CD14-positive monocyte (primary cell): ENCODE results near the gene IL2RG. TPM values are rescaled to one million over a fixed set of nuclear protein-coding genes. Genes with fewer than 3 reads are reported as not detected.
A peak's percentile ranks its signal among the peaks of the same experiment; 100 is the strongest.

ENCODE experiments used
- DNase-seq, 3 donors: peaks; one replicate each; pipeline ENCODE4 v3.0.0-alpha.2; 2011 to 2022
- H2AFZ ChIP-seq: 2 replicates; pipeline ENCODE4 v1.6.0; 2012; ENCODE audit warnings: mild to moderate bottlenecking, low read depth, low read length, inconsistent platforms; ENCODE audit not compliant: insufficient read depth, poor library complexity, severe bottlenecking
- H3K27ac ChIP-seq, 2 donors: 1 replicate in 1 of 2; 2 replicates in 1 of 2; pipeline ENCODE4 v1.5.1; 2012 to 2013; ENCODE audit warnings: low read length in 2 of 2, control low read depth in 1 of 2, inconsistent platforms in 1 of 2, low read depth in 1 of 2, mild to moderate bottlenecking in 1 of 2
- H3K27me3 ChIP-seq, 2 donors: one replicate each; pipeline versions ENCODE4 v1.6.0 to v1.6.1; 2011 to 2013; ENCODE audit warnings: low read length in 2 of 2; ENCODE audit not compliant: control insufficient read depth in 2 of 2, insufficient read depth in 2 of 2
- H3K36me3 ChIP-seq, 2 donors: replicated peaks in 1 of 2; 1 replicate in 1 of 2; 2 replicates in 1 of 2; pipeline versions ENCODE4 v1.5.1 to v1.6.1; 2012 to 2013; ENCODE audit warnings: low read length in 2 of 2, control low read depth in 1 of 2, inconsistent platforms in 1 of 2, mild to moderate bottlenecking in 1 of 2; ENCODE audit not compliant: insufficient read depth in 2 of 2, control insufficient read depth in 1 of 2
- H3K4me1 ChIP-seq, 2 donors: 1 replicate in 1 of 2; 2 replicates in 1 of 2; pipeline versions ENCODE4 v1.5.1 to v1.6.1; 2012 to 2013; ENCODE audit warnings: low read length in 2 of 2, control low read depth in 1 of 2, inconsistent platforms in 1 of 2, mild to moderate bottlenecking in 1 of 2, moderate library complexity in 1 of 2; ENCODE audit not compliant: insufficient read depth in 2 of 2, control insufficient read depth in 1 of 2
- H3K4me2 ChIP-seq: replicated peaks from 2 replicates; pipeline ENCODE3; 2012; ENCODE audit warnings: low read length, moderate library complexity, mild to moderate bottlenecking; ENCODE audit not compliant: poor library complexity, severe bottlenecking; ENCODE audit errors: extremely low read depth
- H3K4me3 ChIP-seq, 3 experiments: fragments of 200-600 bp in 1 of 3; sonication (generic) in 1 of 3; replicated peaks in 1 of 3; 1 replicate in 2 of 3; 2 replicates in 1 of 3; pipeline ENCODE4 v1.5.1; 2011 to 2013; ENCODE audit warnings: low read length in 3 of 3, mild to moderate bottlenecking in 3 of 3, control low read depth in 2 of 3, low read depth in 2 of 3, inconsistent platforms in 1 of 3, moderate library complexity in 1 of 3
- H3K79me2 ChIP-seq: 2 replicates; pipeline ENCODE4 v1.6.0; 2012; ENCODE audit warnings: mild to moderate bottlenecking, control low read depth, inconsistent platforms, low read length, moderate library complexity; ENCODE audit not compliant: insufficient read depth
- H3K9ac ChIP-seq: 2 replicates; pipeline ENCODE4 v1.6.0; 2017; ENCODE audit warnings: low read length, mild to moderate bottlenecking; ENCODE audit not compliant: insufficient read depth, poor library complexity, severe bottlenecking
- H3K9me3 ChIP-seq, 2 donors: replicated peaks in 1 of 2; 1 replicate in 1 of 2; 2 replicates in 1 of 2; pipeline versions ENCODE4 v1.5.1 to v1.6.1; 2012 to 2013; ENCODE audit warnings: low read length in 2 of 2, control low read depth in 1 of 2; ENCODE audit not compliant: control insufficient read depth in 1 of 2, insufficient read depth in 1 of 2
- H4K20me1 ChIP-seq: 2 replicates; pipeline ENCODE4 v1.6.0; 2012; ENCODE audit warnings: mild to moderate bottlenecking, low read length, control low read depth, moderate library complexity; ENCODE audit not compliant: insufficient read depth
- H3K27ac Mint-ChIP-seq, 7 donors: one replicate each; pipeline ENCODE4 v1.8.0; 2020; ENCODE audit warnings: mild to moderate bottlenecking in 7 of 7, mixed read lengths in 7 of 7, moderate library complexity in 6 of 7, inconsistent platforms in 2 of 7
- H3K27me3 Mint-ChIP-seq, 3 donors: one replicate each; pipeline ENCODE4 v1.8.0; 2021 to 2022; ENCODE audit warnings: low read depth in 3 of 3, mild to moderate bottlenecking in 3 of 3, mixed read lengths in 3 of 3, moderate library complexity in 3 of 3, inconsistent platforms in 1 of 3
- H3K36me3 Mint-ChIP-seq, 2 donors: one replicate each; pipeline ENCODE4 v1.8.0; 2020; ENCODE audit warnings: mixed read lengths in 2 of 2, inconsistent platforms in 1 of 2, mild to moderate bottlenecking in 1 of 2
- H3K4me1 Mint-ChIP-seq: one replicate; pipeline ENCODE4 v1.8.0; 2020; ENCODE audit warnings: mild to moderate bottlenecking, mixed read lengths
- H3K4me3 Mint-ChIP-seq, 2 donors: one replicate each; pipeline ENCODE4 v1.8.0; 2020; ENCODE audit warnings: mild to moderate bottlenecking in 2 of 2, mixed read lengths in 2 of 2, moderate library complexity in 1 of 2
- H3K9me3 Mint-ChIP-seq, 7 donors: one replicate each; pipeline ENCODE4 v1.8.0; 2020 to 2022; ENCODE audit warnings: mixed read lengths in 7 of 7, mild to moderate bottlenecking in 6 of 7, moderate library complexity in 6 of 7, inconsistent platforms in 2 of 7
- WGBS: methylation state at CpG from one replicate; pipeline ENCODE4 v1.1.5; 2013; ENCODE audit warnings: missing lambda C conversion rate; ENCODE audit not compliant: insufficient coverage; 5-methylcytosine and 5-hydroxymethylcytosine counted together
- intact Hi-C, 2 donors: fragments of 100-400 bp; cut with micrococcal nuclease; formaldehyde crosslinking; loops; one replicate each; pipeline versions ENCODE4 v1.15.0 to v1.15.1; 2023
- polyA plus RNA-seq, 3 donors: library from polyadenylated mRNA; depleted of rRNA in 1 of 3; unstranded in 2 of 3; stranded (reverse) in 1 of 3; fragments of 300-500 nt in 2 of 3; fragments of >200 nt in 1 of 3; fragmentation: Illumina TruSeq in 2 of 3; gene quantifications; 1 replicate in 2 of 3; 2 replicates in 1 of 3; pipeline ENCODE4 v1.2.3, GENCODE V29; 2012 to 2021
- TF ChIP-seq, protein P1 (sequence below): fragments of 200-600 bp; IDR thresholded peaks from one replicate; pipeline ENCODE4 v1.8.0; 2022; ENCODE audit warnings: antibody characterized with exemption, mild to moderate bottlenecking

The IL2RG gene
- polyA plus RNA-seq, 3 donors, result 48.3 to 105 (median 94.5) TPM

DNA sequence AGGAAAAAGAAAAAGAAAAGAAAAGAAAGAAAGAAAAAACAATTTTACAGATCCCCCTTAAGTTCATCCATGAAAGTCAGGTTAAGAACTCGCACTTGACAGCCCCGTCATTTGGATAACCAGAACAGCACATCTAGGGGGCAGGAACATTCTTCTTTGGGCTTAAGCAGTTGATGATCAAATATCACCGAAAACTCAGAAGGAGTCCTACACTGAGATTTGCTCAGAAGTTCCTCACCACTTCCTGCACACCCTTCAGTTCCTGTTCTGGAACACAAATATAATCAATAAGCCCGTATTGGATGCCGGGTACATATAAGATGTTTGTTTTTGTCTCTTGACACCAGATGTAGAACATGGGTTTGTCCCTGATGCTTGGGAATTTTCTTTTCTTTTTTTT lies 48.0 kb upstream of the IL2RG start:
- H3K79me2 ChIP-seq, result no peaks in the 10 kb centered on the region
- H3K36me3 ChIP-seq, result peaks cover 11 to 17% of the 10 kb centered on the region in 2 donors
- H3K9ac ChIP-seq, result no peak overlapping the region
- WGBS, result 100% methylated on average over 2 of the region's 5 CpGs
- Mint-ChIP-seq H3K36me3 (peaks cover 18 to 37% of the 10 kb centered on the region in 2 donors), H3K27me3 (peaks cover 0 to 6% (median 0%) of the 10 kb centered on the region in 3 donors), H3K4me3 (no peak overlapping the region), H3K9me3 (peaks cover 0 to 3% (median 0%) of the 10 kb centered on the region in 7 donors), H3K4me1 (peaks cover 22% of the 10 kb centered on the region), H3K27ac (peak overlapping the region in 3 of 7 donors; percentile 3 to 50 (median 15))
- no peak overlapping the region for H3K4me2 ChIP-seq
- TF ChIP-seq, protein P1, sequence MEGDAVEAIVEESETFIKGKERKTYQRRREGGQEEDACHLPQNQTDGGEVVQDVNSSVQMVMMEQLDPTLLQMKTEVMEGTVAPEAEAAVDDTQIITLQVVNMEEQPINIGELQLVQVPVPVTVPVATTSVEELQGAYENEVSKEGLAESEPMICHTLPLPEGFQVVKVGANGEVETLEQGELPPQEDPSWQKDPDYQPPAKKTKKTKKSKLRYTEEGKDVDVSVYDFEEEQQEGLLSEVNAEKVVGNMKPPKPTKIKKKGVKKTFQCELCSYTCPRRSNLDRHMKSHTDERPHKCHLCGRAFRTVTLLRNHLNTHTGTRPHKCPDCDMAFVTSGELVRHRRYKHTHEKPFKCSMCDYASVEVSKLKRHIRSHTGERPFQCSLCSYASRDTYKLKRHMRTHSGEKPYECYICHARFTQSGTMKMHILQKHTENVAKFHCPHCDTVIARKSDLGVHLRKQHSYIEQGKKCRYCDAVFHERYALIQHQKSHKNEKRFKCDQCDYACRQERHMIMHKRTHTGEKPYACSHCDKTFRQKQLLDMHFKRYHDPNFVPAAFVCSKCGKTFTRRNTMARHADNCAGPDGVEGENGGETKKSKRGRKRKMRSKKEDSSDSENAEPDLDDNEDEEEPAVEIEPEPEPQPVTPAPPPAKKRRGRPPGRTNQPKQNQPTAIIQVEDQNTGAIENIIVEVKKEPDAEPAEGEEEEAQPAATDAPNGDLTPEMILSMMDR, result no peak
- intact Hi-C loops, result no loop called here
- DNase-seq, result no peak
- H3K27ac ChIP-seq, result no peak overlapping the region
- H2AFZ ChIP-seq, result no peak overlapping the region
- no peaks in the 10 kb centered on the region for H4K20me1 ChIP-seq
- no peaks in the 10 kb centered on the region for H3K9me3 ChIP-seq
- H3K4me3 ChIP-seq, result no peak overlapping the region
- H3K4me1 ChIP-seq, result peaks cover 0 to 7% of the 10 kb centered on the region in 2 donors
- H3K27me3 ChIP-seq, result no peaks in the 10 kb centered on the region

DNA sequence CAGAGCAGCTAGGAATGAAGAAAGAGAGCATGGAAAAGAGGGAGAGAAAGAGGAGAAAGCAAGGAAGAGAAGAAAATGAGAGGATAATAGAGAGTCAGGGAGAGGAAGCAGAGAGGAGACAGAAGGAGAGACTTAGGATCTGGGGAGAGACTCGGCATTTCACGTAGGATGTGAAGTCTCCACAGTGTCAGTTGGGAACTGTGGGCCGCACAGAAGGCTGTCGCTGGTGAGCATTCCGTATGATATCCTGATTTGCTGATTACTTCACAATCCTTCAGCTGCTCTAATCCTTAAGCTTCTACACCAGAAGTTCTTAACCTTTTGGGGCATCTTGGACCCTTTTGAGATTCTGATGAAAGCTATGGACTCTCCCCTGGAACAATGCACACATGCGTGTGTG lies 47.2 kb upstream of the IL2RG start:
- Histone ChIP-seq H3K9me3 (no peaks in the 10 kb centered on the region), H3K4me3 (no peak overlapping the region), H3K4me1 (peaks cover 0 to 10% of the 10 kb centered on the region in 2 donors), H3K36me3 (peaks cover 10 to 15% of the 10 kb centered on the region in 2 donors), H3K4me2 (no peak overlapping the region), H4K20me1 (no peaks in the 10 kb centered on the region), H3K79me2 (no peaks in the 10 kb centered on the region), H3K27ac (no peak overlapping the region), H3K27me3 (no peaks in the 10 kb centered on the region), H2AFZ (no peak overlapping the region), H3K9ac (no peak overlapping the region)
- peaks cover 0 to 6% (median 0%) of the 10 kb centered on the region in 3 donors for H3K27me3 Mint-ChIP-seq
- 100% methylated on average over 5 of the region's 6 CpGs for WGBS
- TF ChIP-seq, protein P1, result no peak
- H3K27ac Mint-ChIP-seq, result no peak overlapping the region
- peaks cover 0 to 3% (median 0%) of the 10 kb centered on the region in 7 donors for H3K9me3 Mint-ChIP-seq
- intact Hi-C loops, result no loop called here
- no peak for DNase-seq
- H3K4me3 Mint-ChIP-seq, result no peak overlapping the region
- H3K4me1 Mint-ChIP-seq, result peaks cover 20% of the 10 kb centered on the region
- peaks cover 16 to 32% of the 10 kb centered on the region in 2 donors for H3K36me3 Mint-ChIP-seq
